GM12891 (cell line): ENCODE measurements around the gene CD276.

Experiments
- DNase-seq: peaks from one replicate; pipeline ENCODE4 v3.0.0; 2011; ENCODE audit warnings: low spot score; ENCODE audit not compliant: insufficient read length
- FAIRE-seq: peaks from 2 replicates; lab custom pipeline; 2011; peaks lifted over from hg19 to GRCh38; lab: Jason Lieb, UNC
- PAX5 ChIP-seq: IDR thresholded peaks from 2 replicates; pipeline ENCODE4 v1.6.1; 2011; ENCODE audit warnings: low read length, moderate library complexity, mild to moderate bottlenecking; ENCODE audit not compliant: insufficient read depth, severe bottlenecking
- POLR2A ChIP-seq: IDR thresholded peaks from 2 replicates; pipeline ENCODE4 v1.6.1; 2011; ENCODE audit warnings: low read depth, low read length, control low read depth
- POLR2AphosphoS5 ChIP-seq: IDR thresholded peaks from 2 replicates; pipeline ENCODE4 v1.6.1; 2011; ENCODE audit warnings: low read depth, low read length, control low read depth
- POU2F2 ChIP-seq: IDR thresholded peaks from 2 replicates; pipeline ENCODE4 v1.6.1; 2011; ENCODE audit warnings: low read depth, mild to moderate bottlenecking, control low read depth, low read length, moderate library complexity
- SPI1 ChIP-seq: IDR thresholded peaks from 2 replicates; pipeline ENCODE4 v1.6.1; 2011; ENCODE audit warnings: low read depth, low read length, control low read depth
- TAF1 ChIP-seq: IDR thresholded peaks from 2 replicates; pipeline ENCODE4 v1.6.1; 2011; ENCODE audit warnings: low read depth, low read length, control low read depth

The CD276 gene

DNA sequence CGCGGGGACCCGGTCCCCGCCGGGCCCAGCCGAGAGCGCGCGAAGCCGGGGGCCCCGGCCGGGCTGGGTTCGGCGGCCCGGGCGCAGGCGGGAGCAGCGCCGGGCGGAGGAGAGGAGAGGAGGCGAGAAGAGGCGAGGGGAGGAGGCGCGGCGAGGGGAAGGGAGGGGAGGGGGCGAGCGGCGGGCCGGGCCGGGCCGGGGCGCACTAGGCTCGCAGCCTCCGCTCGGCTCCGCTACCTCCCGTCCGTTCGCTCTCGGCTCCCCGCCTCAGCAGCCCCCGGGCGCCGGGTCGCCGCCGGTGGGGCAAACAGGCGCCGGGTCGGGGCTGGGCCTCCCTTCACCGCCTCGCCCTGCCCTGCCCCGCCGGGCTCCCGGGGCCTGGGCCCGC lies 68.6 kb downstream of the CD276 start:
- DNase-seq (no peak), FAIRE-seq (no peak)
- TF ChIP-seq POLR2AphosphoS5 = no peak
- TF ChIP-seq PAX5 = no peak
- TF ChIP-seq POU2F2 = no peak
- no peak for TF ChIP-seq SPI1
- no peak for TF ChIP-seq POLR2A
- TF ChIP-seq TAF1 = no peak

DNA sequence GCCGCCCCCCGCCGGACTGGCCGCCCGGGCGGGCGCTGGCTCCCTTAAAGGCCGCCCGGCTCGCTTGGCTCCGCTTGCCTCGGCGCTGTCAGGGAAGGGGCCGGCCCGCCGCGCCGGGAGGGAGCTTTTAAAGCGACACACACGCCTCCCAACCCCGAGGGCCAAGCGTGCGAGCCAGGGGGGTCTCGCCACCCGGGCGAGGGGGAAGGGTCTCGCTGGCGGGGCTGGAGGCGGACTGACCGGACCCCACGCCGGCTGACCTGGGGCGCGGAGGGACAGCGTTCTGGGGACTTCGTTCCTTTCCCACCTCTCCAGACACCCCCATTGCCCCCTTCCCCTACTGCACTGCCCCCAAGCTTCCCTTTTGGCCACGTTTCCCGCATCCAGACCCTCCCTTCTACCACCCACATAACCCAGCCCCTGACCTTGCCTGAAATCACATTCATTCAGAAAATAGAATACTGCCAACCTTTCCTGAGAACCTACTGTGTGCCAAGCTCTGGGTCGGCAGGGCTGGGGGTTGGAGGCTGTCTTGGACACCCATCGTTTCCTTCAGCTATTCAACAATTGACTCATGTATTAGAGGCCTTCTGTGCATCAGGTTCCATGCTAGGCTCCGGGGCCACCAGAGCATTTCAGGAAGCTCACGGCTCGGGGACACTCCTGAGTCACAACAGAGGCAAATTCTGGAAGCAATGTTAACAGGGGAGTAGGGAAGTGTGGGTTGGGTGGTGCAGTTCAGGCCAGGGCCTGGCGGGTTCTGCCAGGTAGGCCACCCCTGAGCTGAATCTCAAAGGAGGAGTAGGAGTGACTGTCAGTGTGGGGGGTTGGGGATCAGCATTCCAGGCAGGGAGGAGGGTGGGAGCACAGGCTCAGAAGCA lies 69.3 kb downstream of the CD276 start, which contains the start of gene INSYN1:
Gene INSYN1 (minus strand): TSS at position 102 of the 881 bp plus-strand sequence. CDS start 2,221 bp downstream, outside the sequence.
- no peak for DNase-seq
- TF ChIP-seq SPI1 (no peak), POLR2AphosphoS5 (no peak), POLR2A (no peak), POU2F2 (no peak), TAF1 (no peak), PAX5 (no peak)
- no peak for FAIRE-seq

DNA sequence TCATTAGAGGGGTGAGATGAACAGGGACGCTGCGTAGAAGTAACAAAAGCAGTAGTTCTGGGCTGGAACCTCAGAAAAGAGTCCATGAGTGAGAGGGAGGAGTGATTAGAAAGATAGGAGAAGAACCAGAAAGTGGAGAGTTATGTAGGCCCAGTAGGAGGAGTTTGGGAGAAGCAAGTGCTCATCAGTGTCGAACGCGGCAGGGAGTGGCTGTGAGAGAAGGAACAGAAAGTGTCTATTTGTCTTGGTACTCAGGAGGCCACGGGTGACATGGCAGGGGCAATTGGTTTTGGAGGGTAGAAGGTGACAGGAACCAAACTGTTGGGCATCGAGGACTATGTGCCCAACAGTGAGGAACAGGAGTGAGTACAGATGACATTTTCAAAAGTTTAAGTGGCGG lies 70.3 kb downstream of the CD276 start:
- no peak for TF ChIP-seq POLR2AphosphoS5
- no peak for TF ChIP-seq SPI1
- TF ChIP-seq TAF1 = no peak
- TF ChIP-seq POLR2A = no peak
- no peak for TF ChIP-seq POU2F2
- TF ChIP-seq PAX5 = no peak
- no peak for DNase-seq
- no peak for FAIRE-seq

DNA sequence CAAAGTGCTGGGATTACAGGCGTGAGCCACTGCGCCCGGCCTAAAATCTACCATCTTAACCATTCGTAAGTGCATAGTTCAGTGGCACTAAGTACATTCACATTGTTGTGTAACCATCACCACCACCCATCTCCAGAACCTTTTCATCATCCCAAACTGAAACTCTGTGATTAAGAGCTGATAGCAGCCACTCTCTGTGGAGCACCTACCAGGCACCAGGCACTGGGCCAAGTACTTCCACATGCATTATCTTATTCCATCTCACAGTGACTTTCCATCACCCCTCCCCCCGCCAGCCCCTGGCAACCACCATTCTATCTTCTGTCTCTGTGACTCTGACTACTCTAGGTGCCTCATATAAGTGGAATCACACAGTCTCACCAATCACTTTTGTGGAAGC lies 71.3 kb downstream of the CD276 start:
- TF ChIP-seq POLR2A = no peak
- DNase-seq (no peak), FAIRE-seq (no peak)

DNA sequence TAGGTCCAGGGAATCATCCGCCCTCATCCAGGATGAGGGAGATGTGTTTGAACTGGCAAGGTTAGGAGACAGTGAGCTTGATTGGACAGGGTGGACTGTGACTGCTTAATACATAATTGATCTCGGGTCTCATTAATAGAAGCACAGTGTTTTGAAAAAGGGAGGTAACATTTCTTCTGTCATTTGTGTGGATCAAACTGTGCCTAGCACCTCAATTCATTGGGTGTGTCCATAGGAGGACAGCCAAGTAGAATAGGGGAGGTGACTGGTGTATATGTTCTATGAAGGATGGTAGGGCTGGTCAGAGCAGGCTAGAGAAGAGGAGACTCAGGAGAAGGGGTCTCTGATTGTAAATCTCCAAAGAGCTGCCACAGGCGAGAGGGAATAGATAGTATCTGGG lies 71.8 kb downstream of the CD276 start:
- TF ChIP-seq POU2F2 (no peak), PAX5 (no peak), POLR2A (no peak), SPI1 (no peak), TAF1 (no peak), POLR2AphosphoS5 (no peak)
- FAIRE-seq (no peak), DNase-seq (no peak)

DNA sequence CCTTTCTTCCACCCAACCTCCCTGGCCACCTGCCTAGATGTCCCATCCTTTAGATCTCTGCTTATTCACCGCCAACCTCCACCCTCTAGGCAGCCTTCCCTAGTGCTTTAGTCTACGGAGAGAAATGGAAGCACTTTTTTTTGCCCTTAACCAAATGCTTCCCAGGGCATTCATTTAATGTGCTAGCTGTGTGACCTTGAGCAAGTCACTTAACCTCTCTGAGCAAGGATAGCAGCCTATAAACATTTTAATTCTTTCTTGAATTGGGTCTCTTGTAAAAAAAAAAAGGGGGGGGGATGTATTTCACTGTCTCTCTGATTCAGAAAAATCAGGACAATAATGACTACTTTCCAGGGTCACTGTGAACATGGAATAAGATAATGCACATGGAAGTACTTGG lies 72.2 kb downstream of the CD276 start:
- FAIRE-seq (no peak), DNase-seq (no peak)
- TF ChIP-seq SPI1 (no peak), TAF1 (no peak), POLR2AphosphoS5 (no peak), PAX5 (no peak), POLR2A (no peak), POU2F2 (no peak)

DNA sequence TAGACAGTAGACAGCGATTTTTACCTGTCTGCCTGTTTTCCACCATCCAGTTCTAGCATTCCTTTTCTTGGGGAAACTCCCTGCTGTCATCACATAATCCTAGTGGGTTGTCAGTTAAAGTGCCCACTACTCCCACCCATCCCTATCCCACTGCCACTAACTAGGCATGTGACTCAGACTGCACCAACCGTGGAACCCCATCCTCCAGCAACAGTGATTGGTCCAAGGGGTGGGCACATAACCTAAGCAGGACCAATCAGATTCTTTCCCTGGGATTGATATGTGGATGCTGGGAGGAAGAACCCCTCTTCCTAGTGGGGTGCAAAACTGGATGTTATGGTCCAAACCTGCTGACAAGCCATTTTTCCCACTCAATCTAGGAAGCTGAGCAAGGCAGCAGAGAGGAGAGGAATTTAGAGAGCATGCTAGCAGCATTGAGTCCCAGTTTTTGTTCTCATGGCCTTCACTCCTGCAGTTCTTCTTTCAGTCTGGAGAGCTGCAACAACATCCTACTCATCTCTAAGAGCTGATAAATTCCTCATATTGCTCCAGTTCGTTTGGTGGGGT lies 72.8 kb downstream of the CD276 start:
- DNase-seq = no peak
- TF ChIP-seq POLR2AphosphoS5 (no peak), PAX5 (no peak), POU2F2 (no peak), POLR2A (no peak), SPI1 (no peak), TAF1 (no peak)
- FAIRE-seq = no peak

DNA sequence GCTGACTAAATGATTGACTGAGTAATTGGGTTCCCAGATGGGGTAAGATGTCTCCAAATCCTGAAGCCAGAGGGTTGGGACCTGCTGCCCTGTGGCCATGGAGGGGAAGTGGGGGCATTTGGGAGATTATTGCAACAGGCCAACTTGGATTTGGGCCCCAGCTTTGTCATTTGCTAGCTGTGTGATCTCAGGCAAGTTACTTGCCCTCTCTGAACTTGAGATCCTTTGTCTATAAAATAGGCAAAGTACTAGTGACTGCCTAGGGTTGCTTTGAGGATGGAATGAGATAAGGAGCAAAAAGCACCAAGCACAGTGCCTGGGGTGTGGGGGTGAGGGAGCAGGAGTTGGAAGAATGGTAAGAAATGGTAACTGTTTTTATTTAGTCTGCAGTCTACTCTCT lies 73.4 kb downstream of the CD276 start:
- no peak for TF ChIP-seq TAF1
- TF ChIP-seq POU2F2 = no peak
- TF ChIP-seq POLR2AphosphoS5 = no peak
- no peak for TF ChIP-seq SPI1
- TF ChIP-seq POLR2A = no peak
- TF ChIP-seq PAX5 = no peak
- FAIRE-seq (no peak), DNase-seq (no peak)

DNA sequence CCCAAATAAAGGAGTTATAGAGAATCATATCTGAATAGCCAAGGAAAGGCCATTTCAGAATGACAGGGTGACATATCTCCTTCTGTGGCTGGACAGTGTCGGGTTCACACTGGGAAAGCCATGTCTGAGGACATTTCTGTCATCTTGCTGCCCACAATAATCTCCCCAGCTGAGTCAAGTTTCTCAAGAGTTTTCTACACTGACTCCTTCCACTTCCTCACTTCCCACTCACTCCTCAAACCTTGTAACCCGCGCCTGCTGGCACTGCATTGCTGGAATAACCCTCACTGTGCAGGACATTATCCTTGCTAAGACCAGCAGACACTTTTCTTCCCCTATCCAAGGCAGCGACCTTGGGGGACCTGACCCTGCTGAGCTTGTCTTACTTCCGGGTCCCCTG lies 74.3 kb downstream of the CD276 start:
- FAIRE-seq = no peak
- DNase-seq = no peak
- TF ChIP-seq SPI1 (no peak), POLR2A (no peak), PAX5 (no peak), POLR2AphosphoS5 (no peak)
